GM12864 (cell line): ENCODE data around the gene PDIA5.

Source experiments
- DNase-seq: peaks from one replicate; pipeline ENCODE4 v3.0.0-alpha.2; 2011; ENCODE audit warnings: low read depth
- H3K4me3 ChIP-seq: 2 replicates; pipeline ENCODE4 v1.5.1; 2011; ENCODE audit warnings: mild to moderate bottlenecking, low read depth, low read length, control low read depth
- CTCF ChIP-seq: IDR thresholded peaks from 2 replicates; pipeline ENCODE4 v1.5.1; 2011; ENCODE audit warnings: low read depth, mild to moderate bottlenecking, moderate library complexity, low read length, control low read depth, inconsistent platforms; ENCODE audit errors: missing control alignments

The PDIA5 gene

GRCh38 chr3:123068601-123069381, 2.0 kb downstream of the PDIA5 start:
- peak overlapping the region; percentile 96; the same call in 1 of the 2 replicates for H3K4me3 ChIP-seq
- no peak for DNase-seq
- no peak for TF ChIP-seq CTCF

GRCh38 chr3:123070510-123070909, 3.7 kb downstream of the PDIA5 start:
- DNase-seq = no peak
- no peak overlapping the region for H3K4me3 ChIP-seq
- TF ChIP-seq CTCF = no peak

GRCh38 chr3:123071146-123071545, 4.3 kb downstream of the PDIA5 start:
- peak; percentile 37 for TF ChIP-seq CTCF
- no peak for DNase-seq

GRCh38 chr3:123071581-123071980, 4.8 kb downstream of the PDIA5 start:
- no peak for TF ChIP-seq CTCF
- DNase-seq = no peak
- no peak overlapping the region for H3K4me3 ChIP-seq

More at GRCh38 chr3:123071146-123071545, 4.3 kb downstream of the PDIA5 start:
- H3K4me3 ChIP-seq = no peak overlapping the region

GRCh38 chr3:123072152-123072551, 5.3 kb downstream of the PDIA5 start:
- DNase-seq = no peak
- H3K4me3 ChIP-seq = no peak overlapping the region
- TF ChIP-seq CTCF = no peak

GRCh38 chr3:123072564-123072963, 5.7 kb downstream of the PDIA5 start:
- TF ChIP-seq CTCF = no peak
- DNase-seq = no peak

GRCh38 chr3:123075359-123075758, 8.5 kb downstream of the PDIA5 start:
- TF ChIP-seq CTCF = no peak
- H3K4me3 ChIP-seq = no peak overlapping the region
- no peak for DNase-seq

More at GRCh38 chr3:123072564-123072963, 5.7 kb downstream of the PDIA5 start:
- no peak overlapping the region for H3K4me3 ChIP-seq
